Trophoblast cell (in vitro differentiated cells and primary cell): ENCODE measurements around the gene TMC8.

Experiments
- DNase-seq, 2 donors: peaks; one replicate each; pipeline ENCODE4 v3.0.0-alpha.2; 2016
- H2AFZ ChIP-seq: 2 replicates; pipeline ENCODE4 v1.6.1; 2013; ENCODE audit warnings: low read length, moderate library complexity, mild to moderate bottlenecking; ENCODE audit not compliant: insufficient read depth, poor library complexity
- H2AK5ac ChIP-seq: 2 replicates; pipeline ENCODE4 v1.6.1; 2013; ENCODE audit warnings: mild to moderate bottlenecking, low read length
- H2BK120ac ChIP-seq: 2 replicates; pipeline ENCODE4 v1.6.1; 2013; ENCODE audit warnings: low read length, mild to moderate bottlenecking, moderate library complexity; ENCODE audit not compliant: insufficient read depth, poor library complexity
- H2BK12ac ChIP-seq: 2 replicates; pipeline ENCODE4 v1.6.1; 2013; ENCODE audit warnings: mild to moderate bottlenecking, low read length, moderate library complexity
- H2BK5ac ChIP-seq: 2 replicates; pipeline ENCODE4 v1.6.1; 2013; ENCODE audit warnings: low read length, low read depth, moderate library complexity, mild to moderate bottlenecking; ENCODE audit not compliant: poor library complexity
- H3K14ac ChIP-seq: 2 replicates; pipeline ENCODE4 v1.6.1; 2013; ENCODE audit warnings: mild to moderate bottlenecking, low read length
- H3K18ac ChIP-seq: 2 replicates; pipeline ENCODE4 v1.6.1; 2013; ENCODE audit warnings: mild to moderate bottlenecking, low read length
- H3K23ac ChIP-seq: 2 replicates; pipeline ENCODE4 v1.6.1; 2013; ENCODE audit warnings: low read length
- H3K27ac ChIP-seq: 2 replicates; pipeline ENCODE4 v1.5.1; 2013; ENCODE audit warnings: low read depth, mild to moderate bottlenecking, inconsistent platforms, low read length, moderate library complexity
- H3K27me3 ChIP-seq: 2 replicates; pipeline ENCODE4 v1.6.1; 2013; ENCODE audit warnings: inconsistent platforms, mild to moderate bottlenecking, low read length, moderate library complexity; ENCODE audit not compliant: insufficient read depth
- H3K36me3 ChIP-seq, 2 experiments: 1 replicate in 1 of 2; 2 replicates in 1 of 2; pipeline ENCODE4 v1.6.1; 2013; ENCODE audit warnings: low read length in 2 of 2, mild to moderate bottlenecking in 2 of 2, moderate library complexity in 1 of 2; ENCODE audit not compliant: insufficient read depth in 2 of 2, control insufficient read depth in 1 of 2
- H3K4ac ChIP-seq: 2 replicates; pipeline ENCODE4 v1.6.1; 2013; ENCODE audit warnings: low read depth, mild to moderate bottlenecking, low read length, moderate library complexity
- H3K4me1 ChIP-seq, 2 experiments: 1 replicate in 1 of 2; 2 replicates in 1 of 2; pipeline ENCODE4 v1.6.1; 2013; ENCODE audit warnings: low read length in 2 of 2, mild to moderate bottlenecking in 2 of 2, moderate library complexity in 1 of 2; ENCODE audit not compliant: insufficient read depth in 2 of 2, control insufficient read depth in 1 of 2
- H3K4me2 ChIP-seq: 2 replicates; pipeline ENCODE4 v1.6.1; 2013; ENCODE audit warnings: inconsistent platforms, mild to moderate bottlenecking, low read length, moderate library complexity
- H3K4me3 ChIP-seq: 2 replicates; pipeline ENCODE4 v1.5.1; 2013; ENCODE audit warnings: mild to moderate bottlenecking, low read depth, low read length, inconsistent platforms
- H3K79me1 ChIP-seq: one replicate; pipeline ENCODE4 v1.6.1; 2013; ENCODE audit warnings: low read length
- H3K79me2 ChIP-seq: 2 replicates; pipeline ENCODE4 v1.6.1; 2013; ENCODE audit warnings: low read length, mild to moderate bottlenecking; ENCODE audit not compliant: control insufficient read depth, insufficient read depth, poor library complexity
- H3K9ac ChIP-seq: 2 replicates; pipeline ENCODE4 v1.6.1; 2013; ENCODE audit warnings: mild to moderate bottlenecking, low read length
- H3K9me3 ChIP-seq: 2 replicates; pipeline ENCODE4 v1.6.1; 2013; ENCODE audit warnings: low read depth, mild to moderate bottlenecking, control low read depth, inconsistent platforms, low read length; ENCODE audit not compliant: insufficient read depth
- H4K12ac ChIP-seq: 2 replicates; pipeline ENCODE4 v1.6.1; 2013; ENCODE audit warnings: low read depth, mild to moderate bottlenecking, low read length, moderate library complexity
- H4K8ac ChIP-seq: 2 replicates; pipeline ENCODE4 v1.6.1; 2013; ENCODE audit warnings: low read depth, mild to moderate bottlenecking, low read length, moderate library complexity
- H4K91ac ChIP-seq: one replicate; pipeline ENCODE4 v1.6.1; 2013; ENCODE audit warnings: low read depth, mild to moderate bottlenecking, low read length, moderate library complexity
- WGBS: extraction: QIAGEN DNeasy Blood & Tissue Kit; methylation state at CpG from one replicate; pipeline ENCODE4 v1.1.7; 2013; ENCODE audit warnings: missing lambda C conversion rate; ENCODE audit not compliant: insufficient read length, insufficient coverage; ENCODE audit errors: extremely low coverage; 5-methylcytosine and 5-hydroxymethylcytosine counted together

The TMC8 gene

DNA sequence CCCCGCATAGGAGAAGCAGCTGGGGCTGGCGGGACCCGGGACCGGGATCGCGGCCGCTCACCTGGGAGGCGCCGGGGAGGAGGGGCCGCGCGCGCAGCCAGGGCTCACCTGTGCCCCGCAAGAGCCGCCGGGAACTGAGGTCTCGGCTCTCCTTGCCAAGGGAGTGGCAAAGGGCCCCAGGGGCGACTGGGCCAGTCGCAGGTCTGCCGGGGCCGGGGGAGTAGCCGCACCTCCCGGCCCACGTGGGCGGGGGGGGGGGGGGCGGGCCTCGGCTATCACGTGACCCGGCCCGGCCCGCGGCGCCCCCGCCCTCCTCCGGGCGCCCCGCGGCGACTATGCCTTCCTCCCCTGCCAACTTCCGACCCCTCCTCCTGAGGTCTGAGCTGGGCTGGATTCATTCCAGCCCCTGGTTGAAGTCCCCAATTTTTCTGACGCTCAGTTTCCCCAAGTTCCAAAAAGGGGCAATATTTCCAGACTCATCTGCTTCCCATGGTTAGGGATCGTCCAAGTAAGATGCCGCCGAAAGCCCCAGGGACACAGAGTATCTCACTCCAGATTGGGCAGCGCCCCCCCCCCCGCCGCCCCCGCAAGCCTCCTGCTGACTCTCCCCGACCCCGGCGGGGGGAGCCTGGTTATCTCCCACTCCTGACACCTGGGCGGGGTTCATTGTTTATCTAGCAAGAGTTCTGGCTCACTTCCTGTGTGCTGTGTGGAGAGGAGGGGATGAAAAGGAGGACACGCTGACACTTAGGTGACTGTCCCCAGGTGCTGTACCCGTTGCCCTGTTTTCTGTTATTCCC, 1.8 kb upstream of the TMC8 start, which contains the start of gene TMC6:
Gene TMC6 (minus strand): TSS at position 205 of the 800 bp plus-strand sequence. CDS start 1,923 bp downstream, outside the sequence.
- no CpG with 5 or more reads among the region's 54 CpGs for WGBS
- Histone ChIP-seq H3K9me3 (peaks cover 2% of the 10 kb centered on the region), H2BK12ac (peak within 1 kb of the TSS; percentile 32), H3K27ac (peak within 1 kb of the TSS; percentile 83), H3K79me1 (peaks cover 14% of the 10 kb centered on the region), H3K4me3 (peak within 1 kb of the TSS; percentile 79), H2AFZ (peak within 1 kb of the TSS; percentile 74), H2AK5ac (peak within 1 kb of the TSS; percentile 55), H3K36me3 (peaks cover 27 to 28% of the 10 kb centered on the region in 2 experiments), H2BK5ac (peak within 1 kb of the TSS; percentile 92), H2BK120ac (peak within 1 kb of the TSS; percentile 89), H3K23ac (no peak within 1 kb of the TSS), H4K8ac (peak within 1 kb of the TSS; percentile 90), H3K79me2 (peaks cover 10% of the 10 kb centered on the region), H3K9ac (peak within 1 kb of the TSS; percentile 85), H3K18ac (peak within 1 kb of the TSS; percentile 87), H4K12ac (peak within 1 kb of the TSS; percentile 76), H3K4ac (peak within 1 kb of the TSS; percentile 37), H3K4me1 (peaks cover 6 to 20% of the 10 kb centered on the region in 2 experiments), H3K4me2 (peak within 1 kb of the TSS; percentile 88), H3K14ac (peak within 1 kb of the TSS; percentile 84), H4K91ac (peak within 1 kb of the TSS; percentile 91), H3K27me3 (no peaks in the 10 kb centered on the region)
- DNase-seq = peak; percentile 40 to 70

GRCh38 chr17:78129351-78130089, 1.1 kb upstream of the TMC8 start:
- peaks cover 14% of the 10 kb centered on the region for H3K79me1 ChIP-seq

GRCh38 chr17:78130090-78130436, 508 bp upstream of the TMC8 start:
- no peak overlapping the region for H3K14ac ChIP-seq
- H3K79me2 ChIP-seq = peaks cover 10% of the 10 kb centered on the region
- H4K12ac ChIP-seq = no peak overlapping the region
- peaks cover 14 to 15% of the 10 kb centered on the region in 2 experiments for H3K36me3 ChIP-seq
- no peaks in the 10 kb centered on the region for H3K27me3 ChIP-seq
- H3K4me1 ChIP-seq = peaks cover 6 to 20% of the 10 kb centered on the region in 2 experiments
- no peak overlapping the region for H3K4me2 ChIP-seq
- no peak overlapping the region for H3K9ac ChIP-seq
- no peak for DNase-seq
- H3K4me3 ChIP-seq = no peak overlapping the region
- H4K91ac ChIP-seq = no peak overlapping the region
- H3K18ac ChIP-seq = no peak overlapping the region
- no peak overlapping the region for H3K4ac ChIP-seq
- H2BK5ac ChIP-seq = no peak overlapping the region
- H3K79me1 ChIP-seq = peaks cover 14% of the 10 kb centered on the region
- H3K27ac ChIP-seq = no peak overlapping the region
- WGBS = no CpG with 5 or more reads among the region's 5 CpGs
- no peak overlapping the region for H2BK120ac ChIP-seq
- H2BK12ac ChIP-seq = no peak overlapping the region
- H2AK5ac ChIP-seq = no peak overlapping the region
- no peaks in the 10 kb centered on the region for H3K9me3 ChIP-seq
- no peak overlapping the region for H2AFZ ChIP-seq
- H4K8ac ChIP-seq = no peak overlapping the region
- no peak overlapping the region for H3K23ac ChIP-seq

More at GRCh38 chr17:78129351-78130089, 1.1 kb upstream of the TMC8 start:
- no peak overlapping the region for H3K9ac ChIP-seq
- no CpG with 5 or more reads among the region's 4 CpGs for WGBS
- no peak overlapping the region for H3K14ac ChIP-seq
- no peak overlapping the region for H3K18ac ChIP-seq
- no peak overlapping the region for H2BK120ac ChIP-seq
- H2AK5ac ChIP-seq = peak overlapping the region; percentile 55
- H3K79me2 ChIP-seq = peaks cover 10% of the 10 kb centered on the region
- H3K9me3 ChIP-seq = no peaks in the 10 kb centered on the region
- H3K27me3 ChIP-seq = no peaks in the 10 kb centered on the region
- no peak overlapping the region for H2BK12ac ChIP-seq
- no peak overlapping the region for H3K4me3 ChIP-seq
- H2BK5ac ChIP-seq = no peak overlapping the region
- H3K36me3 ChIP-seq = peaks cover 19 to 20% of the 10 kb centered on the region in 2 experiments
- no peak for DNase-seq
- H2AFZ ChIP-seq = no peak overlapping the region
- no peak overlapping the region for H3K27ac ChIP-seq
- no peak overlapping the region for H3K4me2 ChIP-seq
- no peak overlapping the region for H4K12ac ChIP-seq
- no peak overlapping the region for H3K23ac ChIP-seq
- H4K8ac ChIP-seq = peak overlapping the region; percentile 6
- H4K91ac ChIP-seq = peak overlapping the region; percentile 41
- peaks cover 6 to 20% of the 10 kb centered on the region in 2 experiments for H3K4me1 ChIP-seq
- H3K4ac ChIP-seq = no peak overlapping the region

DNA sequence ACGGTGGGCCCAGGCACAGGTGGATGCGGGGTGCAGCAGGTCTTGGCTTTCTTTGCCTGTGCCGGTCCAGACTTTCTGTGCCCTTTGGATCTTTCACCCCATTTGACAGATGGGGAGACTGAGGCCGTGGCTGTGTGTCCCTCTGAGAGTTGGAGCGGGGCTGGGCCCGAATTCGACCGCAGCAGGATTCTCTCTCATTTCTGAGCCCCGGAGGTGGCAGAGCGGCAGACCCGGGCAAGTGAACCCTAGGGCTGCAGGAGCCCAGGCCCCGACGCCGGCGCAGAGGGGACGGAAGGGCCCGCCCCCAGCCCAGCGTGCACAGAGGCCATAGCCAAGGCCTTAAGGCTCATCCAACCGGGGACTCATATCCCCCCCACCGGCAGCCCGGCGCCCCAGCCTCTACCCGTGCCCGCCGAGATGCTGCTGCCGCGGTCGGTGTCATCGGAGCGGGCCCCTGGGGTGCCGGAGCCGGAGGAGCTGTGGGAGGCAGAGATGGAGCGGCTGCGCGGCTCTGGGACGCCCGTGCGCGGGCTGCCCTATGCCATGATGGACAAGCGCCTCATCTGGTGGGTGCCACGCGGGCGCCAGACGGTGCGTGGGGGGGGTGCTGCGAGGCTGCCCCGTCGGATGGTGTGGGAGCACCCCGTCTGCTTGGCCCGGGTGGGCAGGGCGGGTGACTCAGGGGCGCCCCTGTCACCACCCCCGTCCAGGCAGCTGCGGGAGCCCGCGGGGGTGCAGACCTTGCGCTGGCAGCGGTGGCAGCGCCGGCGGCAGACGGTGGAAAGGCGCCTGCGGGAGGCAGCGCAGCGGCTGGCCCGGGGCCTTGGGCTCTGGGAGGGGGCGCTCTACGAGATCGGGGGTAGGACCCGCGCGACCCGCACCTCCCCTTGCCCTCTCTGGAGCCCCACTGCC, 857 bp downstream of the TMC8 start:
- no peaks in the 10 kb centered on the region for H3K27me3 ChIP-seq
- no peaks in the 10 kb centered on the region for H3K9me3 ChIP-seq
- no peak overlapping the region for H2BK120ac ChIP-seq
- H3K9ac ChIP-seq = no peak overlapping the region
- H3K18ac ChIP-seq = no peak overlapping the region
- no peak overlapping the region for H3K4ac ChIP-seq
- no peak overlapping the region for H4K8ac ChIP-seq
- peaks cover 2% of the 10 kb centered on the region in 2 experiments for H3K36me3 ChIP-seq
- peak overlapping the region; percentile 10 for H2BK12ac ChIP-seq
- no peak for DNase-seq
- no CpG with 5 or more reads among the region's 74 CpGs for WGBS
- H4K91ac ChIP-seq = peak overlapping the region; percentile 29
- H3K23ac ChIP-seq = no peak overlapping the region
- H3K79me1 ChIP-seq = peaks cover 14% of the 10 kb centered on the region
- no peak overlapping the region for H4K12ac ChIP-seq
- no peak overlapping the region for H2AFZ ChIP-seq
- H3K4me3 ChIP-seq = no peak overlapping the region
- no peak overlapping the region for H2AK5ac ChIP-seq
- H3K4me1 ChIP-seq = peaks cover 6 to 20% of the 10 kb centered on the region in 2 experiments
- peak overlapping the region; percentile 21 for H3K14ac ChIP-seq
- H2BK5ac ChIP-seq = no peak overlapping the region
- peaks cover 10% of the 10 kb centered on the region for H3K79me2 ChIP-seq
- no peak overlapping the region for H3K27ac ChIP-seq
- H3K4me2 ChIP-seq = peak overlapping the region; percentile 62
